Panc1 (cell line): ENCODE measurements around the gene GDPD5. TPM values are rescaled to one million over a fixed set of nuclear protein-coding genes. Genes with fewer than 3 reads are reported as not detected.

Experiments used
- ATAC-seq: fragments of 200-7000 bp; cut with Tn5 transposase; 2 replicates; pipeline ENCODE4 v1.9.1; 2020; ENCODE audit warnings: mild to moderate bottlenecking, moderate library complexity
- BruUV-seq: library from RNA; stranded (reverse); fragments of 400-500 nt; replicated peaks from 2 replicates; lab custom pipeline; 2021; lab: Mats Ljungman, UMichigan
- CTCF ChIA-PET: fragments of 300-600 bp; sonication (Branson Sonifier 250); formaldehyde crosslinking; loops from one replicate; lab custom pipeline; 2022; ENCODE audit warnings: antibody characterized with exemption; lab: Charles Lee
- POLR2A ChIA-PET: fragments of 300-600 bp; sonication (Branson Sonifier 250); formaldehyde crosslinking; loops from one replicate; lab custom pipeline; 2022; ENCODE audit warnings: antibody characterized with exemption; lab: Charles Lee
- DNase-seq: peaks from one replicate; pipeline ENCODE4 v3.0.0-alpha.2; 2010; ENCODE audit warnings: low read depth, low spot score
- H3K27ac ChIP-seq: 2 replicates; pipeline ENCODE4 v1.5.1; 2011; ENCODE audit warnings: mild to moderate bottlenecking, low read length, inconsistent platforms
- H3K27me3 ChIP-seq: fragments of 200-500 bp; sonication (Bioruptor generic); 2 replicates; pipeline ENCODE4 v1.6.0; 2014; ENCODE audit warnings: low read length, inconsistent platforms; ENCODE audit not compliant: control insufficient read depth, insufficient read depth
- H3K36me3 ChIP-seq: fragments of 200-500 bp; sonication (Bioruptor generic); 2 replicates; pipeline ENCODE4 v1.5.1; 2014; ENCODE audit warnings: inconsistent platforms, mild to moderate bottlenecking, low read length, moderate library complexity; ENCODE audit not compliant: control insufficient read depth, insufficient read depth
- H3K4me1 ChIP-seq: 2 replicates; pipeline ENCODE4 v1.5.1; 2011; ENCODE audit warnings: inconsistent platforms, mild to moderate bottlenecking, low read length, moderate library complexity; ENCODE audit not compliant: control insufficient read depth, insufficient read depth
- H3K4me3 ChIP-seq, 2 experiments: 2 replicates each; pipeline ENCODE4 v1.5.1; 2011 to 2012; ENCODE audit warnings: low read depth in 2 of 2, low read length in 2 of 2, mild to moderate bottlenecking in 2 of 2, inconsistent platforms in 1 of 2, moderate library complexity in 1 of 2
- H3K9me3 ChIP-seq: fragments of 200-500 bp; sonication (Bioruptor generic); 2 replicates; pipeline ENCODE4 v1.5.1; 2014; ENCODE audit warnings: low read depth, mild to moderate bottlenecking, inconsistent platforms, low read length, moderate library complexity; ENCODE audit not compliant: control insufficient read depth, insufficient read depth
- POLR2AphosphoS5 ChIP-seq: IDR thresholded peaks from 2 replicates; pipeline ENCODE4 v1.6.1; 2012; ENCODE audit warnings: mild to moderate bottlenecking, low read depth, low read length, moderate library complexity
- SIN3A ChIP-seq: IDR thresholded peaks from 2 replicates; pipeline ENCODE4 v1.6.1; 2012; ENCODE audit warnings: low read depth, mild to moderate bottlenecking, low read length, moderate library complexity, borderline replicate concordance; ENCODE audit not compliant: insufficient read depth
- TCF7L2 ChIP-seq: IDR thresholded peaks from 2 replicates; pipeline ENCODE4 v1.6.1; 2011; ENCODE audit warnings: mild to moderate bottlenecking, low read depth, low read length, inconsistent platforms
- in situ Hi-C: cut with HindIII; loops from 2 replicates; pipeline ENCODE4 v1.10.0; 2016; ENCODE audit warnings: low sequenced_read_pairs, low pct_unique_long_range_greater_than_20kb
- intact Hi-C: fragments of 100-400 bp; cut with micrococcal nuclease; formaldehyde crosslinking; loops from one replicate; pipeline ENCODE4 v1.10.0; 2022; ENCODE audit not compliant: unreplicated experiment
- total RNA-seq: library from RNA; stranded (reverse); gene quantifications from one replicate; pipeline ENCODE4 v1.2.1, GENCODE V29; 2021; ENCODE audit not compliant: unreplicated experiment
- TF ChIP-seq, protein P1 (sequence below), 2 experiments: IDR thresholded peaks; 2 replicates each; pipeline ENCODE4 v1.6.1; 2011 to 2012; ENCODE audit warnings: low read depth in 2 of 2, control low read depth in 1 of 2, low read length in 1 of 2, mild to moderate bottlenecking in 1 of 2, moderate library complexity in 1 of 2; ENCODE audit not compliant: insufficient read depth in 1 of 2
- TF ChIP-seq, protein P2 (sequence below): fragments of 450-650 bp; IDR thresholded peaks from 2 replicates; pipeline ENCODE4 v1.5.1; 2017; ENCODE audit warnings: mild to moderate bottlenecking

GDPD5 gene
- total RNA-seq, 1 experiment from 2014 or later, result 6.0 TPM

DNA sequence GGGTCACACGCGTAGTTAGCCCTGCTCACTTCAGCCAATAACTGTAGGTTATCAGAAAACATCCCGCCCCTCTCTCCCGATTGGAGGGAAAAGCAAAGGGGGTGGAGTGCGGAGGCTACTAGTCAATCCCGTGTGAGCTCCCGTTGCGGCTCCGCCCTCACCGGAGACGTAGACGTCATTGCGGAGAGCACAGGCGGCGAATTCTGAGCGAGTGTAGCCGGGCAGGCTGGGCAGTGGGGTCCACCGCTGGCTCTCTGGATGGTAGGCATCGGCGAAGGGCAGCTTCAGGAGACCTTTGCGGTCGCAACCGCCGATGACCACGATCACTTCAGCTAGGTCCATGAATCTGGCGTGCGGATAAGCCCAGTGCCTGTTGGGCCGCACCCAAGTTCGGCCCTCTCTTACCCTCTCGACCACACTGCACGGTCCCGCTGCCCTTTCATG, 97.4 kb downstream of the GDPD5 start:
- Histone ChIP-seq H3K9me3 (no peaks in the 10 kb centered on the region), H3K27ac (peak overlapping the region; percentile 30), H3K36me3 (no peaks in the 10 kb centered on the region), H3K4me3 (peak overlapping the region; percentile 36 to 55), H3K4me1 (peaks cover 20% of the 10 kb centered on the region), H3K27me3 (no peaks in the 10 kb centered on the region)
- POLR2A ChIA-PET, result interaction anchor here (0.6 kb wide), 1 partner anchor 150 kb away, joined by 3 read pairs; no protein-coding TSS in a partner anchor
- in situ Hi-C loops (no loop called here), intact Hi-C loops (no loop called here)
- ATAC-seq (peak; percentile 73), DNase-seq (no peak)
- no peak for TF ChIP-seq TCF7L2
- TF ChIP-seq POLR2AphosphoS5, result peak; percentile 68; the same call in 1 of the 2 replicates
- CTCF ChIA-PET, result interaction anchor here (0.8 kb wide), 1 partner anchor 12 kb away, joined by 5 read pairs; no protein-coding TSS in a partner anchor
- no TSS peak for BruUV-seq

DNA sequence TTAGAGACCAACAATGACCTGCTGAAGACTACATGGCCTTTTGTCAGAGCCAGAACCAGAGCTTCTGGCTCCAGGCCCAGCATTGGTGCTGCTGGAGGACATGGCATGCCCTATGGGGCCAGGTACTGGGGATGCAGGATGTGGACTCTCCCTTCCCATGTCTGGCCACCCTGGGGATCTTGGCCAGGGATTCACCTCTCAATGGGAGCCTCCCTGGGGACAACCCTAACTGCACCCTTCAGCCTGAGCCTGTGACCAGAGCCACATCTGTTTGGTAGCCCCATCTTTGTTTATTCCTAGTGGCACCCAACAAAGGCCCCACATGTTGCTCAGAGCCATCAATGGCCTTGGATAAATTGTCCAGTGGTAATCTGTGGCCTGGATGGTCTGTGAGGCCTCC, 98.6 kb downstream of the GDPD5 start:
- CTCF ChIA-PET, result interaction anchor here (0.6 kb wide), 1 partner anchor 19 kb away, joined by 3 read pairs; no protein-coding TSS in a partner anchor
- intact Hi-C loops (no loop called here), in situ Hi-C loops (no loop called here)
- Histone ChIP-seq H3K27ac (peak overlapping the region; percentile 53; the same call in 1 of the 2 replicates), H3K4me3 (no peak overlapping the region), H3K9me3 (no peaks in the 10 kb centered on the region), H3K4me1 (peaks cover 29% of the 10 kb centered on the region), H3K36me3 (no peaks in the 10 kb centered on the region), H3K27me3 (no peaks in the 10 kb centered on the region)
- BruUV-seq, result no TSS peak
- POLR2A ChIA-PET, result no interaction called here
- TF ChIP-seq POLR2AphosphoS5 (no peak), TCF7L2 (no peak), SIN3A (no peak)
- TF ChIP-seq, protein P1, sequence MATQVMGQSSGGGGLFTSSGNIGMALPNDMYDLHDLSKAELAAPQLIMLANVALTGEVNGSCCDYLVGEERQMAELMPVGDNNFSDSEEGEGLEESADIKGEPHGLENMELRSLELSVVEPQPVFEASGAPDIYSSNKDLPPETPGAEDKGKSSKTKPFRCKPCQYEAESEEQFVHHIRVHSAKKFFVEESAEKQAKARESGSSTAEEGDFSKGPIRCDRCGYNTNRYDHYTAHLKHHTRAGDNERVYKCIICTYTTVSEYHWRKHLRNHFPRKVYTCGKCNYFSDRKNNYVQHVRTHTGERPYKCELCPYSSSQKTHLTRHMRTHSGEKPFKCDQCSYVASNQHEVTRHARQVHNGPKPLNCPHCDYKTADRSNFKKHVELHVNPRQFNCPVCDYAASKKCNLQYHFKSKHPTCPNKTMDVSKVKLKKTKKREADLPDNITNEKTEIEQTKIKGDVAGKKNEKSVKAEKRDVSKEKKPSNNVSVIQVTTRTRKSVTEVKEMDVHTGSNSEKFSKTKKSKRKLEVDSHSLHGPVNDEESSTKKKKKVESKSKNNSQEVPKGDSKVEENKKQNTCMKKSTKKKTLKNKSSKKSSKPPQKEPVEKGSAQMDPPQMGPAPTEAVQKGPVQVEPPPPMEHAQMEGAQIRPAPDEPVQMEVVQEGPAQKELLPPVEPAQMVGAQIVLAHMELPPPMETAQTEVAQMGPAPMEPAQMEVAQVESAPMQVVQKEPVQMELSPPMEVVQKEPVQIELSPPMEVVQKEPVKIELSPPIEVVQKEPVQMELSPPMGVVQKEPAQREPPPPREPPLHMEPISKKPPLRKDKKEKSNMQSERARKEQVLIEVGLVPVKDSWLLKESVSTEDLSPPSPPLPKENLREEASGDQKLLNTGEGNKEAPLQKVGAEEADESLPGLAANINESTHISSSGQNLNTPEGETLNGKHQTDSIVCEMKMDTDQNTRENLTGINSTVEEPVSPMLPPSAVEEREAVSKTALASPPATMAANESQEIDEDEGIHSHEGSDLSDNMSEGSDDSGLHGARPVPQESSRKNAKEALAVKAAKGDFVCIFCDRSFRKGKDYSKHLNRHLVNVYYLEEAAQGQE (IDR thresholded peaks at IDR 0.05; ENCODE audit: insufficient read depth in 1 of 2, low read depth in 2 of 2, low read length in 1 of 2), result no peak
- TF ChIP-seq, protein P2, sequence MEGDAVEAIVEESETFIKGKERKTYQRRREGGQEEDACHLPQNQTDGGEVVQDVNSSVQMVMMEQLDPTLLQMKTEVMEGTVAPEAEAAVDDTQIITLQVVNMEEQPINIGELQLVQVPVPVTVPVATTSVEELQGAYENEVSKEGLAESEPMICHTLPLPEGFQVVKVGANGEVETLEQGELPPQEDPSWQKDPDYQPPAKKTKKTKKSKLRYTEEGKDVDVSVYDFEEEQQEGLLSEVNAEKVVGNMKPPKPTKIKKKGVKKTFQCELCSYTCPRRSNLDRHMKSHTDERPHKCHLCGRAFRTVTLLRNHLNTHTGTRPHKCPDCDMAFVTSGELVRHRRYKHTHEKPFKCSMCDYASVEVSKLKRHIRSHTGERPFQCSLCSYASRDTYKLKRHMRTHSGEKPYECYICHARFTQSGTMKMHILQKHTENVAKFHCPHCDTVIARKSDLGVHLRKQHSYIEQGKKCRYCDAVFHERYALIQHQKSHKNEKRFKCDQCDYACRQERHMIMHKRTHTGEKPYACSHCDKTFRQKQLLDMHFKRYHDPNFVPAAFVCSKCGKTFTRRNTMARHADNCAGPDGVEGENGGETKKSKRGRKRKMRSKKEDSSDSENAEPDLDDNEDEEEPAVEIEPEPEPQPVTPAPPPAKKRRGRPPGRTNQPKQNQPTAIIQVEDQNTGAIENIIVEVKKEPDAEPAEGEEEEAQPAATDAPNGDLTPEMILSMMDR, result no peak
- DNase-seq, result no peak
- no peak for ATAC-seq

DNA sequence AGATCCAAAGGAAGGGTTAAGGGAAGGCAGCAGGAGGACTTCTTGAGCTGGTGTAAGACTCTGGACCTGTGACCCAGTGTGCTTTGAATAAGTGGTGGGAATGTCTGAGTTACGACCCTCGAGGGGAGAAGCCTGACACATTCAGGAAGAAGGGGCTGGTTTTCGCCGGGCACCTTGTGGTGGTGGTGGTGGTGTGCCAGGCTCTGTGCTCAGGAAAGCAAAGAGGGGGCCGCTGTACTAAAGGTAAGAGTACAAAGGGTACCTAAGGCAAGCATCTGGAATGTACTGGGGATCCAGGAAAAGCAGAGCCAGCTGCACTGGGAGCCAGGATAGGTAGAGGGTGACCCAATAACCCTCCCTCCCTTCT, 99.0 kb downstream of the GDPD5 start:
- intact Hi-C loops, result no loop called here
- Histone ChIP-seq H3K4me1 (peaks cover 34% of the 10 kb centered on the region), H3K36me3 (no peaks in the 10 kb centered on the region), H3K27me3 (no peaks in the 10 kb centered on the region), H3K4me3 (no peak overlapping the region), H3K9me3 (no peaks in the 10 kb centered on the region), H3K27ac (no peak overlapping the region)
- no peak for DNase-seq
- CTCF ChIA-PET, result interaction anchor here (0.6 kb wide), 1 partner anchor 19 kb away, joined by 3 read pairs; no protein-coding TSS in a partner anchor
- in situ Hi-C loops, result no loop called here
- no peak for TF ChIP-seq SIN3A
- no peak for TF ChIP-seq POLR2AphosphoS5
- TF ChIP-seq, protein P1 (IDR thresholded peaks at IDR 0.05; ENCODE audit: insufficient read depth in 1 of 2, low read depth in 2 of 2, low read length in 1 of 2), result no peak
- TF ChIP-seq TCF7L2, result no peak
- TF ChIP-seq, protein P2, result no peak
- no peak for ATAC-seq
- BruUV-seq, result no TSS peak
- POLR2A ChIA-PET, result no interaction called here
